Superior temporal gyrus (tissue), 1 donor: ENCODE results near the gene ASCC3.
"Not testable (repeated sequence)": the region's sequence is repeated elsewhere in the genome, so short reads cannot be mapped to it uniquely, and the experiment has no call there.

ENCODE experiments used
- DNase-seq: peaks from one replicate; pipeline ENCODE4 v3.0.0-alpha.2; 2016; ENCODE audit errors: extremely low spot score

ASCC3 gene

GRCh38 chr6:100662264-100662663, 218.9 kb downstream of the ASCC3 start:
- DNase-seq, result no peak

GRCh38 chr6:100658486-100658885, 222.6 kb downstream of the ASCC3 start:
- DNase-seq, result no peak

GRCh38 chr6:100657678-100658330, 223.3 kb downstream of the ASCC3 start:
- DNase-seq, result peak; percentile 76

GRCh38 chr6:100641147-100641546, 240.0 kb downstream of the ASCC3 start:
- not testable (repeated sequence) for DNase-seq

GRCh38 chr6:100633096-100633777, 247.9 kb downstream of the ASCC3 start:
- peak; percentile 83 for DNase-seq

GRCh38 chr6:100630536-100630935, 250.6 kb downstream of the ASCC3 start:
- DNase-seq, result no peak

GRCh38 chr6:100627911-100628758, 253.0 kb downstream of the ASCC3 start:
- no peak for DNase-seq

GRCh38 chr6:100626721-100627120, 254.4 kb downstream of the ASCC3 start:
- DNase-seq, result no peak

- DNase-seq, result peak; percentile 37
These were observed 258.0 kb downstream of the ASCC3 start for GRCh38 chr6:100622907-100623692.

- no peak for DNase-seq
These were observed 260.9 kb downstream of the ASCC3 start for GRCh38 chr6:100620085-100620840.

- DNase-seq, result no peak
These were observed 262.8 kb downstream of the ASCC3 start for GRCh38 chr6:100618351-100618671.

- no peak for DNase-seq
These were observed 263.3 kb downstream of the ASCC3 start for GRCh38 chr6:100617633-100618350.

- DNase-seq, result no peak
These were observed 266.2 kb downstream of the ASCC3 start for GRCh38 chr6:100614933-100615332.

GRCh38 chr6:100614386-100614785, 266.7 kb downstream of the ASCC3 start:
- no peak for DNase-seq

- DNase-seq, result no peak
These were observed 267.5 kb downstream of the ASCC3 start for GRCh38 chr6:100613656-100614055.

- no peak for DNase-seq
These were observed 269.0 kb downstream of the ASCC3 start for GRCh38 chr6:100612094-100612493.

GRCh38 chr6:100599088-100599770, 281.9 kb downstream of the ASCC3 start:
- no peak for DNase-seq

- DNase-seq, result peak; percentile 46
These were observed 285.7 kb downstream of the ASCC3 start for GRCh38 chr6:100595456-100595855.

- no peak for DNase-seq
These were observed 287.6 kb downstream of the ASCC3 start for GRCh38 chr6:100593522-100593921.

GRCh38 chr6:100592929-100593328, 288.2 kb downstream of the ASCC3 start:
- no peak for DNase-seq
